GM23248 (cell line): ENCODE measurements around the gene PRUNE1.

Experiments
- EZH2 ChIP-seq: fragments of 200-600 bp; sonication (generic); IDR thresholded peaks from 2 replicates; pipeline ENCODE4 v1.6.1; 2018; ENCODE audit warnings: antibody characterized with exemption, mild to moderate bottlenecking; ENCODE audit not compliant: insufficient read depth, poor library complexity, severe bottlenecking
- EZH2phosphoT487 ChIP-seq: fragments of 200-600 bp; sonication (generic); IDR thresholded peaks from 2 replicates; pipeline ENCODE4 v1.6.1; 2018; ENCODE audit warnings: antibody characterized with exemption, moderate library complexity, mild to moderate bottlenecking, low read depth; ENCODE audit not compliant: insufficient read depth

DNA sequence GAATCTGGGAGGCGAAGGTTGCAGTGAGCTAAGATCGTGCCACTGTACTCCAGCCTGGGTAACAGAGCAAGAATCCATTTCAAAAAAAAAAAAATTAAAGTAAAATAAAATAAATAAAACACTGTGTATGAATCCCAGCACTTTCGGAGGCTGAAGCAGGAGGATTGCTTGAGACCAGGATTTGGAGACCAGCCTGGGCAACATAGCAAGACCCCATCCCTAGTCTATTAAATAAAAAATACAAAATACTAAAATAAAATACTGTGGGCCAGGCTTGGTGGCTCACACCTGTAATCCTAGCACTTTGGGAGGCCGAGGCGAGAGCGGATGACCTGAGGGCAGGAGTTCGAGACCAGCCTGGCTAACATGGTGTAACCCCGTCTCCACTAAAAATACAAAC, 23.9 kb downstream of the PRUNE1 start:
- TF ChIP-seq EZH2: no peak
- no peak for TF ChIP-seq EZH2phosphoT487
